DND-41 (cell line): ENCODE data around the gene KLHL24.

Experiments
- CTCF ChIP-seq: IDR thresholded peaks from 2 replicates; pipeline ENCODE4 v1.5.1; 2012; ENCODE audit warnings: borderline replicate concordance, low read length, moderate library complexity, mild to moderate bottlenecking; ENCODE audit not compliant: poor library complexity, severe bottlenecking; ENCODE audit errors: extremely low read depth
- EZH2 ChIP-seq: IDR thresholded peaks from 3 replicates; pipeline ENCODE4 v1.6.1; 2012; ENCODE audit warnings: borderline replicate concordance, low read depth, mild to moderate bottlenecking, moderate library complexity, low read length, inconsistent platforms; ENCODE audit not compliant: severe bottlenecking

GRCh38 chr3:183594636-183595035, 40.8 kb upstream of the KLHL24 start:
- no peak for TF ChIP-seq CTCF
- no peak for TF ChIP-seq EZH2
